ENCODE data around the gene AADACL3.
"Not testable (repeated sequence)": the region's sequence is repeated elsewhere in the genome, so short reads cannot be mapped to it uniquely, and the experiment has no call there.

AADACL3 gene

DNA sequence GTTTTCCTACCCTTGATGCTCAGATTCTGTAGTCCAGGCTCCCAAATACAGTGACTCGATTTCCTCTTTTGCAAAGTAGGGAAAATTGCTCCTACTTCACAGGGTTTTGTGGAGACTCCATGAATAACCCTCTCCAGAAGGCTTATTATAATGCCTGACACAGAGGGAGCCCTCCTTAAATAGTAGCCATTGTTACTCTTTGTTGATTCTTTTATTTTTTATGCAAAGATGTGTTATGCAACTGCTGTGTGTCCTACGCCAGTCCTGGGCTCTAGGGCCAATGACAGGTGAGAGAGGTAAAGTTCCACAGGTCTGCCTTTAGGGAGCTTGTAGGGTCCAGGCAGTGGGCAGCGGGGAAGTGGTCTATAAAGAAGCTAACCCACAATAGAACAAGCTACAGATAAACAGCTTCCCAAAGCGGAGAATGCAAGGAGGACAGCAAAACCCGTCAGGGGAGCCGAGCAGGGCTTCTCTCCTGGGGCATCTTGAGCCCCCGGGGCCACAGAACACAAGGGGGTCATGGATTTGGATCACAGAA is 1.5 kb downstream of the AADACL3 start:
- DNase-seq = no peak

DNA sequence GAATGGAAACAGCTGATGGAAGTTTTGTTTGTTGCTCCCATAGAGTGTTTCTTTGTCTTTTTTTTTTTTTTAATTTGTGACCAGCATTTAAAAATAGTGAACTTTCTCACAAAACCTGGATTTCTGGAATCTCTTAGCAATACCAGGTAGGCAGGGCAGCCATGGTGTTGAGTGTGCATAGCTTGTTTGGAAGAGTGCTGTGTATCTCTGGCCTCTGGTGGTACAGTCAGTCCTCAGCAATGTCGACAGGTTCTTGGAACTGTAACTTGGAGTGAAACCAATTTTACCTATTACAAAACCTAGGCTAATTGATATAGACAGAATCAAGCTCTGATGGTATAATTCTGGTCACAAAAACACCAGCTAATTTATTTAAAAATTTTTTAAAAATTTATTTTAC is 6.7 kb downstream of the AADACL3 start:
- DNase-seq = no peak

DNA sequence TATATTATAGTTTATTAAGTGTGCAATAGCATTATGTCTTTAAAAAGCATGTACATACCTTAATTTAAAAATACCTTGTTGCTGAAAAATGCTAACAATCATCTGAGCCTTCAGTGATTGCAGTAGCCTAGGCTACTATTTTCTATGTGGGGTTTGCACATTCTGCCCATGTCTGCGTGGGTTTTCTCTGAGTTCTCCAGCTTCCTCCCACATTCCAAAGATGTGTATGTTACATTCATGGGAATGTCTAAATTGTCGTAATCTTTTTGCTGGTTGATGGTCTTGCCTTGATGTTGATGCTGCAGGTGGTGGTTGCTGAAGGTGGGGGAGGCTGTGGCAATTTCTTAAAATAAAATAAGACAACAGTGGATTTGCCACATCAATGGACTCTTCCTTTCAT is 12.5 kb downstream of the AADACL3 start:
- no peak for DNase-seq

DNA sequence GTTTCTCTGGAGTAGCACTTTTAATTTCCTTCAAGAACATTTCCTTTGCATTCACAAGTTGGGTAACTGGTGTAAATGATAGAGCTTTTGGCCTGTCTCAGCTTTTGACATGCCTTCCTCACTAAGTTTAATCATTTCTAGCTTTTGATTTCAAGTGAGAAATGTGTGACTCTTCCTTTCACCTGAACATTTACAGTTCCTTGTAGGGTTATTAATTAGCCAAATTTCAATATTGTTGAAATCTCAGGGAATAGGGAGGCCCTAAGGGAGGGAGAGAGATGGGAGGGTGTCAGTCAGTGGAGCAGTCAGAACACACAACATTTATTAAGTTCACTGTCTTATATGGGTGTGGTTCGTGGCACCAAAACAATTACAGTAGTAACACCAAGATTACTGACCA is 14.2 kb downstream of the AADACL3 start:
- DNase-seq = no peak

DNA sequence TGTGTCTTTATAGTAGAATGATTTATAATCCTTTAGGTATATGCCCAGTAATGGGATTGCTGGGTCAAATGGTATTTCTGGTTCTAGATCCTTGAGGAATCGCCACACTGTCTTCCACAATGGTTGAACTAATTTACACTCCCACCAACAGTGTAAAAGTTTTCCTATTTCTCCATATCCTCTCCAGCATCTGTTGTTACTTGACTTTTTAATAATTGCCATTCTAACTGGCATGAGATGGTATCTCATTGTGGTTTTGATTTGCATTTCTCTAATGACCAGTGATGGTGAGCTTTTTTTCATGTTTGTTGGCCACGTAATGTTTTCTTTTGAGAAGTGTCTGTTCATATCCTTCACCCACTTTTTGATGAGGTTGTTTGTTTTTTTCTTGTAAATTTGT is 15.2 kb downstream of the AADACL3 start:
- DNase-seq = not testable (repeated sequence)

DNA sequence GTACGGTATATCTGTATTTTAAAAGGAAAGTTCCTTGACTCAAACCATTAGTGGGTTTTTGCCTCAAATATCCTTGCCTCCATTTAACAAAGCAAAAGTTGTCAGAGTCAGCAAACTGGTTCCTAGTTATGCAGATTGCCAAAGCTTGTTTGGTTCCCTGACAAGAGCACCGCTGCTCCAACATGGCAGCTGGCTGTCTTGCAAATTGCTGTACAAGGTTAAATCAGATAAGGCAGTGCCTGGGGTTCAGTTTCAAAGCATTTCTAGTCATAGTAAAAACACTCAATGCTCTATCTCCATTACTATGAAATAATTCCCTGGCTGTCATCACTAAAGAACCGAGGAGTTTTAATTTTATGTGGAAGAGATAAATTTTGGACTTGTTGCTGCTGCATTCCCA is 18.7 kb downstream of the AADACL3 start:
- DNase-seq = no peak

DNA sequence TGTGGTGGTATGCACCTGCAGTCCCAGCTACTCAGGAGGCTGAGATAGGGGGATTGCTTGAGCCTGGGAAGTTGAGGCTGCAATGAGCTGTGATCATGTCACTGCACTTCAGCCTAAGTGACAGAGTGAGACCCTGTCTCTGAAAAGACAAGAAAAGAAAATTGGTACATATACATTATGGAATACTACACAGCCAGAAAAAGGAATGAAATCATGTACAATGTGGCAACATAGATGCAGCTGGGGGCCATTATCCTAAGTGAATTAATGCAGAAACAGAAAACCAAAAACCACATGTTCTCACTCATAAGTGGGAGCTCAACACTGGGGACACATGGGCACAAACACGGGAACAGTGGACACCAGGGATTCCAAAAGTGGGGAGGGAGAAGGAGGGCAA is 23.0 kb downstream of the AADACL3 start:
- DNase-seq = no peak

DNA sequence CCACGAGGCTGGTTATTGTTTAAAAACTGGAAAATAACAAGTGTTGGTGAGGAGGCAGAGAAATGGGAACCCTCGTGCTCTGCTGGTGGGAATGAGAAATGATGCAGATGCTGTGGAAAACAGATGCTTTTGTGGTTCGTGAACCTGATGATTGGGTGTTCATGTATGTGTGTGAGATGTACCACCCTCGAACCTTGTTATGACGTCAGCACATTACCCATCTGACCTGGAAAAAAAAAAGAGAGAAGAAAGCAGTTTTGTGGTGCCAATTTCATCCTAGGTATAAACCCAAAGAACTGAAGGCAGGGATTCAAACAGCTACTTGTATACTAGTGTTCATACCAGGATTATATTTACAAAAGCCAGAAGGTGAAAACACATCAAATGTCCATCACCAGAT is 23.7 kb downstream of the AADACL3 start:
- DNase-seq = no peak

DNA sequence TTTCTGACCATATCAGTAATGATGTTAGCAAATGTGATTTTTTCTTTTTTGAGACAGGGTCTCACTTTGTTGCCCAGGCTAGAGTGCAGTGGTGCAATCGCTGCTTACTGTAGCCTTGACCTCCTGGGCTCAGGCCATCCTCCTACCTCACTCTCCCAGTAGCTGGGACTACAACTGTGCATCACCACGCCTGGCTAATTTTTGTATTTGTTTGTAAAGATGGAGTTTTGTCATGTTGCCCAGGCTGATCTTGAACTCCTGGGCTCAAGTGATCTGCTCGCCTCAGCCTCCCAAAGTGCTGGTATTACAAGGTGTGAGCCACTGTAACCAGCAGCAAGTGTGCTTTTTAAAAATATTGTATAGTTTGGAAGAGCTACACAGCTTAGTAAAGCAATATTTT is 26.0 kb downstream of the AADACL3 start:
- DNase-seq = no peak

DNA sequence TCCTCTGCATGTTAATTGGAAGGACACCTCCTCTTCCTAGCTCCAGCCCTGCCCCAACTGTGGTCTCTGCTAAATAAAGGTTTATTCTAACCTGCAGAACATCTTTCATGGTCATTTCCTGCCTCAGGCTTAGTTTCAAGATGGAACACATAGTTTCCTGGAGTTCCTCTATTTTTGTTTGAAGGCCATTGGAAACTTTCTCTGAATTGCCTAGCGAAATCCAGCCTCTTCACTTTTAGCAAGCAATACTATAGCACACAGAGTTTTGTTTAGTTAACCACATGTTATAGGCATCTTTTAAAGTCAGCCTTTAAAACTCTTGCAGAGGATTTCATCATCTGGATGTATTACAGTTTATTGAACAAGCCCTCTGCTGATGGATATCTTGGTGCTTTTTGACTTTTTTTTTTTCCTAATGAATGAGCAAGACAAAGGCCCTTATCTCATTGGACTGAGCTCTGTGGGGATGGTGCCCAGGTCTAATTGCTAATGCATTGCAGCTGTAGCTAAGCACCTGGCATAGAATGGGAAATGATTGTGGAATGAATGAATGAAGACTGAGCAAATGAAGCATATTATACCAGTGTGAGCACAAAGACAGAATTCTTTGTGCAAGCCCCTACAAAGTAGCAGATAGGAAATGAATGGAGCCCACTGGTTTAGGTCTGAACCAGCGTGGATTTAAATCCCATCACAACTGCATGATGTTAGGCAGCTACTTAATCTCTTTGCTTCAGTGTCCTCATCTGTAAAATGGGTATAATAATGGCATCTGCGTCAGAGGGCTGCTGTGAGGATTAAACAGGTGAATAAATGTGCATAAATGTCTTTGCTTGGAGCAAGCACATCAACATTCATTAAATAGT is 29.4 kb downstream of the AADACL3 start:
- no peak for DNase-seq

DNA sequence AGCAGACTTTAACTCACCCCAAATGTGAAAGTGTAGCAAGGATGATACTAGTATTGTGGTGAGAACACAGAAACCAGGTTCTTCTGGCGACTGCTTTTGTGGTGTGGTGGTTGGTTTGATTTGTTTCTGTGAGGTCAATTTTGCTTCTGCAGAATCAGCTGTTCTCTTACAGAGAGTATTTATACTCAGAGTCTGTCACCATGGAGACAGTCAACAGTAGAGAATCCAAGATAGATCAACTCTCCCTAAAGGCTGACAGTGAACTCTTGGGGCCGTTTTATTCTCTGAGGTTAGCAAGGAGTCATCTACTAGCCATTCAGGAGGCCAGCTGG is 30.0 kb downstream of the AADACL3 start, which contains the start of gene CFAP107:
Gene CFAP107, plus strand, starts transcription at position 209 of the 332 bp plus-strand sequence. CDS start 231 bp downstream, outside the sequence.
- DNase-seq = no peak

DNA sequence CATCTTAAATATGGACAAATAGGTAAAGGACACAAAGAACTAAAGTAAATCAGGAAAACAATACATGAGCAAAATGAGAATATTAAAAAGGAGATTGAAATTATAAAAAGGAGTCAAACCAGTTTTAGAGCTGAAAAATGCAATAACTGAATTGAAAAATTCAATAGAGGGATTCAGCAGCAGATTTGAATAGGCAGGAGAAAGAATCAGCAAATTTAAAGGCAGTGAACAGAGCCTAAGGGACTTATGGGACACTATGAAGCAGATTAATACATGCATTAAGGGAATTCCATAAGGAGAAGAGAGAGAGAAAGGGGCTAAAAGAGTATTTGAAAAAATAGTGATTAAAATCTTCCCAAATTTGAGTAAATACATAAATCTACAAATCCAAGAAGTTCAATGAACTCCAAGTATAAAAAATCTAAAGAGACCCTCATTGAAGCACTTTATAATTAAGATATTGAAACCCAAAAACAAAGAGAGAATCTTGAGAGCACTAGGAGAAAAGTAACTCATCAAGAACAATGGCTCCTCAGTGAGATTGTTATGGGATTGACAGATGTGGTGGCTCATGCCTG is 33.0 kb downstream of the AADACL3 start:
- no peak for DNase-seq

DNA sequence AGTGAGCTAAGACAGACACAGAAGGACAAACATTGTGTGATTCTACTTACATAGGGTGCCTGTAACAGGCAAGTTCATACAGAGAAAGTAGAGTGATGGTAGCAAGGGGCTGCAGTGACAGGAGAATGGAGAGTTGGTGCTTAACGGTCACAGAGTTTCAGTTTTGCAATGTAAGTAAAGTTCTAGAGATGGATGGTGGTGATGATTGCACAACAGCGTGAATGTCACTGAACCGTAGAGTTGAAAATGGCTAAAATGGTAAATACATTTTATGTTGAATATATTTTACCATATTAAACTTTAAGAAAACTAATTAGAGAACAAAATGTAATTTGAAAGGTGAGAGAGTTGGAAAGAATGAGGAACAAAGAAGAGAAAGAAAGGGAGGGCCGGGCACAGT is 38.8 kb downstream of the AADACL3 start:
- no peak for DNase-seq

DNA sequence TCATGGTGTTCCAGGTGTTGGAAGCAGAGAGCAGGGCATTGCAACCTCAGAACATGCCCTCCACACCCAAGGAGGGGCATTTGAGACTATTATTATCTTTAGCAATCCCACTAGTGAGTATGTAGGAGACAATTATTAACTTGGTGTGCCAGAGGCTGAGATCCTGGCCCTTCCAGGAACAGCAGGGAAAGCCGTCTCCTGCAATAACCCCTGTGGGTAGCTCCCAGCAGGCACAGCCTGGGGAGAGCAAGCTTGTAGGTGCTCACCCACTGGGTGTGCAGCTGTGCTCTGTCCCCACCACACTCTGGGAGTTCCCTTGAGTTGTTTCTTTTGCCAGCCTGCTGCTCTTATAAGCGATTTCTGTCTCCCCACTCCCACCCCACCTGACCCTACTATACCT is 40.4 kb downstream of the AADACL3 start:
- DNase-seq = no peak

DNA sequence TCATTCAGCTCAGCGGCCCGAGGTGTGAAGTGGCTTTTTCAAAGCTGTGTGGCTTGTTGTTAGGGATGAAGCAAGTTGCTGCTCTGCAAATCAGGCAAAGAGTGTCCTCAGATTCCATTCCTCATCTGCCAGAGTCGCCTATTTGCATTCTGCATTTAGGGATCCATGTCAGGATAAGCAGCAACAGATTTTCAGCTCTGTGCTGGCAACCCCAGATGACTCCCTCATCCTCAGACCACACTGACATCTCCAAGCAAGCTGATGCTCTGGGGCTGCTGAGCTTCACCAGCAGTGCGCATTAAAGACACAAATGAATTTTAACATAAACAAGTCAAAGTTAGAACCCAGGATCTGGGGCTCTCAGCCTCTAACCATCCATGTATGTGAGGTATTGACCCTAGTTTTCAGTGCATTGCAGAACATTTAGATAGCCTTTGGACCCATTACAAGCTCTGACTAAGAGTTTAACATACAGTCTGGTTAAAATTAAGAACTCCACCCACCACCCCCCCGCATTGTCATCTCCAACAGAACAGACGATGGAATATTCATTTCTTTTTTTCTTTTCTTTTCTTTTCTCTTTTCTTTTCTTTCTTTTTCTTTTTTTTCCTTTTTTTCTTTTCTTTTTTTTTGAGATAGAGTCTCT is 41.0 kb downstream of the AADACL3 start:
- DNase-seq = no peak

DNA sequence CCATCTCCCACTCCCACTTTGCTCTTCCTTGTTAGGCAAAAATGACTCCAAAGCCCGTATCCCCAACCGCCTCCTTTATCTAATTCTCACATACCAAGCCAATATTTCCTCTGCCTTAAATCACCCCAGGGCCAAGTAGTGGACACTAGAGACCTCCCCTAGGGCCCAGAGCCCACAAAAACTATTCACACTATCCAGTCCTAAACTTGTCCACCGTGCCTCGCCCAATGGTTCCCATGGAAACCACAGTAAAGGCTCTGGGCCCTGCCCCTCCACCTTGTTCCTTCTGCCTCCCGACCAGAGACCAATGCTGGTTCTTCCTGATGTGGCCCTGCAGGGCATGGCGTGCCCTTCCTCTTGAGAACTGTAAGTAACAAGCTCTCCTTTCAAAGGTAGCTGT is 41.9 kb downstream of the AADACL3 start:
- DNase-seq = no peak

DNA sequence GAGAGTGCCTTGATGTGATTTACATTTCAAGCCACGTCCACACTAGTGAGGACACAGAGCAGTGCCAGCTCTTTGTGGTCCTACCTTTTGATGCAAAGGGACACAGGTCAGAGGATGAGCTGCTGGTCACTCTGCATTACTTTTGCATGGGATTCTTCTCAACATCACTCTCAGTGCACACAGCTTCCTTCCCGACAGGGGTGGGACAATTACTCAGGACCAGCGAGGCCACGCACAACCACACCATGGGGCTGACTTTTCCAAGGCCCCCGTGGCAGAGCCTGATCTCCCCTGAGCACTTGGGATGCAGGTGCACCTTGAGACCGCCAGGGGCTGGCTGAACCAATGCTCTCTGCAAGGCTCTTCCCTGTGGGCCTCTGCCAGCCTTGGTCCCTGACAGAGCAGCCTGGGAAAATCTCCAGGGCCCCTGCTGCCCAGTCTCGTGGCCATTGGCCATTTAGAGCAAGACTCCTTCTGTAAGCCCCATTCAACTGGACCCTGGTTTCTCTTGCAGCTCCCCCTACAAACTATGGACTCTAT is 44.4 kb downstream of the AADACL3 start:
- DNase-seq = no peak

DNA sequence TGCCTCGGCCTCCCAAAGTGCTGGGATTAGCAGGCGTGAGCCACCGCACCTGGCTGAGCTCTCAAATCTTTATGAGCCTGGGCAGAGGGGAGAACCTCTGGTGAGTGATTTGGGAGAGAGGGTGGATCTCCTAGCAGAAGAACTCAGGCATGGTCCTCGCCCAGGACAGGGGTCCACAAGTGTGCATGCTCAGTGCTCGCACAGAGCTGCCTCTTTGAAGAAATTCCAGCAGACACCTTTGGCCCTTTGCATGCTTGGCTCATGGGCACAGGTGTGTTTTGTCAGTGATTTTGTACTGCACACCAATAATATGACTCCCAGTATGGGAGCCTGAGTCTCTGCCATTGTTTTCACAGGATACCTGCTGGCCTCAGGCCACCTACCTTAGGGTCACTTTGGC is 45.9 kb downstream of the AADACL3 start:
- no peak for DNase-seq

DNA sequence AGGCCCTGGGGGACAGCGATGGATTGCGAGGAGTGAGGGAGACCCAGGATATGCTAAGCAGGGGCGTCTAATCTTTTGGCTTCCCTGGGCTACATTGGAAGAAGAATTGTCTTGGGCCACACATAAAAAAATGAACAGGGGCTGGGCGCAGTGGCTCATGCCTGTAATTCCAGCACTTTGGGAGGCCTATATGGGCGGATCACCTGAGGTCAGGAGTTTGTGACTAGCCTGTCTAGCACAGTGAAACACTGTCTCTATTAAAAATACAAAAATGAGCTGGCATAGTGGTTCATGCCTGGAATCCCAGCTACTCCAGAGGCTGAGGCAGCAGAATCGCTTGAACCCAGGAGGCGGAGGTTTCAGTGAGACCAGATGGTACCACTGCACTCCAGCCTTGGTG is 46.9 kb downstream of the AADACL3 start:
- DNase-seq = no peak

DNA sequence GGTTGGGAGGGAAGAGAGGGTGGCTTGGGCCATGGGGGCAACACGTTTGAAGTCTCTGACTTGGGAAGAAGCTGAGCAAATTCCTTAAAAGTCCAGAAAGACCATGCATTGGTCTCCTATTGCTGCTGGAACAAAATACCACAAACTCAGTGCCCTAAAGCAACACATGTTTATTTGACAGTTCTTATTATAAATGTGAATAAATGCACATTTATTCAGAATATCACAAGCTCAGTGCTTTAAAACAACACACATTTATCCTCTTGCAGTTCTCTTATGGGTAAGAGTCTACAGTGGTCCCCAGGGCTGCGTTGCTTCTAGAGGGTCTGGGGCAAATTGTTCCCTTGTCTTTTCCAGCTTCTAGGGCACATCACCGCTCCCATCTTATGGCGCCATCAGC is 47.6 kb downstream of the AADACL3 start:
- DNase-seq = no peak

DNA sequence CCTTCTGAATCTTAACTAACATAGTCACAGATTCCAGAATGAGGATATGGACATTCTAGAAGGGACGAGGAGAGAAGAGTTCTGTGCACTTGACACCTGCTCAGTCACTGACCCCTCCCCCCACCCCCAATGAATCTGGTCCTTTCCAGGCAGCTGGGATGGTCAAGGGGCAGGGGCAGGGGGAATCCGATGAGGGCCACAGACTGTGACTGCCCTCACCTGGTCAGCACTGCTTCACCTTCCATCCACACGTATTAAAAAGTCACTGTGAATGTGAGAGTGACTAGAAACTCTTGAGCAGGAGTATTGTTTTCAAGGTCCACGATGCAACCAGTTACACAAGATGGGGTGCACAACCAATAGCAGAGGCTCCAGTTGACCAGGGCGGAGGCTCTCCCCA is 48.1 kb downstream of the AADACL3 start:
- DNase-seq = no peak

DNA sequence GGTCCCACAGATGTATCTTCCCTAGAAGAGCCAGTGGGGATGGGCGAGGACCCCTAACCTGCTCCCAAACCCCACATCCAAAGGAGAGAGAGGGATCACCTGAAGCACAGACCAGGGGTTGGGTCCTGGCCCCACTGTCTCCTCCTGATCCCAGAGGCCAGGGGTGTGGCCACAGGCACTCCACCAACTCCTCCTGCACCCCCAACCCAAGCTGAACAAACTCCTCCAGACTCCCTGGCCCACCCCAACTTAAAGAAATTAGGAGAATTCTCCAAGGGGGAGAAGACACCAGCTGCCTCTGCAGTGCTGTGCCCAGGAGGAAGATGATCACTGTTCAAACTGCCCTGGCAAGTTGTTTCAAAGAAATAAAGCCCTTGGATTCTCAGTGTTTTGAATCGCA is 53.1 kb downstream of the AADACL3 start:
- no peak for DNase-seq

DNA sequence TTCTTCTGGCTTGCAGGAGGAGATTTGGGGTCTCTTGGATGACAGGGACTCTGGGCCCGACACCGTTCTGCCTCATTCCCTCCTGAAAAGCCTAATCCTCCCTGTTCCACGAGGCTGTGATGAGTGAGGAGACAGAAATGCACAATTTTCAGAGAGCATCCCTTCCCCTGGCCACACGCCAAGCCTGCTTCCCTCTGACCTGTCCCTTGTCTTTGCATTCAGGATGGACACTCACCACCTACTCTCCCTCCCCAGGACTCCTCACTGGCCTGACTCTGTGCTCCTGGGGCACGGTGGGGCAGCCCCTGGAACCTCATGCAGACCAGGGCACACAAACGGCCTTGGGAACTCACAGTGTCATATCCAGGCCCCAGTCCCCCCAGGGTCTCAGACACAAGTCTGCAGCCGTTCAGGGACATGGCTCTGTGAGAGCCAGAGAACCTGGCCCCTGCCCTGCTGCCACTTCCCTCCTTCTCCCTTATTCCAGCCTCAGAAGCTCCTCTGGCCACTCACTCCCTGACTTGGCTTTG is 54.1 kb downstream of the AADACL3 start:
- DNase-seq = no peak

Data from GOT3 (cell line).